ENCODE results near the gene YARS2. TPM values are rescaled to one million over a fixed set of nuclear protein-coding genes. Genes with fewer than 3 reads are reported as not detected.

The YARS2 gene
- polyA plus RNA-seq, 2 of the 4 experiments (the other 2 are of a cell fraction), result 23.3 to 43.2 TPM

DNA sequence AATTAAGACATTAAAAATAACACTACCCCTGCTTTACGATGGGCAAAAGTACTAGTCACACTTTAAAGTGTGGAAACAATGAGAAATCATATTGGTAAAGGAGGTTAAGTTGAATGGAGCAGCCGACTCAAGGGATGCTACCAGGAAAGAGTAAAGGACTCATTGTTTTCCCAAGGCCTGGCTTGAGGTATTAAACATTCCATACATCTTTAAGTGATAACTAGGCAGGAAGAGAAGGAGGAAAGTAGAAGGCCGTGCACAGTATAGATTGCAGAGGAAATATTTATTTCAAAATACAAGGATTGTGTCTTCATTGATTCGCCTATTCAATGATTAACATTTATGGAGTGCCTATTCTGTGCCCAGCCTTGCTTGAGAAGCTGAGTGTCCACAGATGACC, 20.6 kb upstream of the YARS2 start:
- WGBS (ENCODE audit: missing lambda C conversion rate), result 33% methylated on average over 4 of the region's 4 CpGs

DNA sequence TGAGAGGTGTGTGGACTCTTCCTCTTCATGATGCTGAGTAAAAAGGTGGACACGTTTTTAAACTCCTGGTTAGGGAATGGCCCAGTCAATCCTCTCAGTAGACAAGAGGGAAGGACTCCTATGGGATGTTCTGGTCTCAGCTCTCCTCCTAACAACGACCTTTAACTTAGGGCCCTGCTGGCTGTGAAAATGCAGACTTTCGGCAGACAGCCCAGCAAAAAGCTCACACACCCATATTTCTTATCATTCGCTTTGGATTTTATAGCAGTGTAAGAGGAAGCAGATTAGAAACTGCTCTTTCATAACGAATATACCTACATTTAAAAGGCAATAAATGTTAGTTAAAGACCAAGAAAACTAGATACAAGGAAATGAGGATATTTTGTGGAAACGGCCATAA, 18.0 kb upstream of the YARS2 start:
- POLR2A ChIA-PET, result no interaction called here
- no peak for DNase-seq (ENCODE audit: low read depth in 1 of 2, low spot score in 1 of 2)
- no peak for FAIRE-seq
- H3K27ac ChIP-seq, result no peak overlapping the region
- CTCF ChIA-PET, result interaction anchor here (0.6 to 1.8 kb wide), 5 partner anchors 15 to 200 kb away, joined by 3 to 7 read pairs (median 3); partner anchors contain the start of gene YARS2
- ATAC-seq, result no peak
- no peak overlapping the region for H3K4me2 ChIP-seq
- 25% methylated on average over 6 of the region's 6 CpGs for WGBS (ENCODE audit: missing lambda C conversion rate)
- no peak overlapping the region for H3K4me3 ChIP-seq
- no peaks in the 10 kb centered on the region for H3K9me3 ChIP-seq
- TF ChIP-seq HEYL (CRISPR knock-in tag; IDR thresholded peaks at IDR 0.05) (no peak), CHD4 (IDR thresholded peaks at IDR 0.05; ENCODE audit: borderline replicate concordance) (no peak), CBX8 (IDR thresholded peaks at IDR 0.05) (no peak), ESRRA (IDR thresholded peaks at IDR 0.05; ENCODE audit: borderline replicate concordance, low read length) (no peak), MAZ (IDR thresholded peaks at IDR 0.05; ENCODE audit: borderline replicate concordance, low read depth, low read length) (no peak), RCOR1 (IDR thresholded peaks at IDR 0.05; ENCODE audit: low read depth, low read length) (no peak), JUN (IDR thresholded peaks at IDR 0.05) (no peak), TFCP2L1 (CRISPR knock-in tag; IDR thresholded peaks at IDR 0.05) (no peak), ZNF302 (CRISPR knock-in tag; IDR thresholded peaks at IDR 0.05) (no peak), EHMT2 (IDR thresholded peaks at IDR 0.05; ENCODE audit: low read depth) (no peak), EP300 (IDR thresholded peaks at IDR 0.05) (no peak), NR3C1 (IDR thresholded peaks at IDR 0.05) (no peak), HDAC2 (IDR thresholded peaks at IDR 0.05) (no peak), FOXS1 (CRISPR knock-in tag; IDR thresholded peaks at IDR 0.05) (no peak), FOSL2 (IDR thresholded peaks at IDR 0.05) (no peak), FOSL2 (CRISPR knock-in tag; IDR thresholded peaks at IDR 0.05) (no peak)
- TF ChIP-seq, protein P1, sequence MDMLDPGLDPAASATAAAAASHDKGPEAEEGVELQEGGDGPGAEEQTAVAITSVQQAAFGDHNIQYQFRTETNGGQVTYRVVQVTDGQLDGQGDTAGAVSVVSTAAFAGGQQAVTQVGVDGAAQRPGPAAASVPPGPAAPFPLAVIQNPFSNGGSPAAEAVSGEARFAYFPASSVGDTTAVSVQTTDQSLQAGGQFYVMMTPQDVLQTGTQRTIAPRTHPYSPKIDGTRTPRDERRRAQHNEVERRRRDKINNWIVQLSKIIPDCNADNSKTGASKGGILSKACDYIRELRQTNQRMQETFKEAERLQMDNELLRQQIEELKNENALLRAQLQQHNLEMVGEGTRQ (IDR thresholded peaks at IDR 0.05), result no peak
- TF ChIP-seq, protein P2, sequence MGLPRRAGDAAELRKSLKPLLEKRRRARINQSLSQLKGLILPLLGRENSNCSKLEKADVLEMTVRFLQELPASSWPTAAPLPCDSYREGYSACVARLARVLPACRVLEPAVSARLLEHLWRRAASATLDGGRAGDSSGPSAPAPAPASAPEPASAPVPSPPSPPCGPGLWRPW (IDR thresholded peaks at IDR 0.05), result no peak
- H3K4me1 ChIP-seq, result no peaks in the 10 kb centered on the region

More for the DNA sequence above, 20.6 kb upstream of the YARS2 start:
- H3K4me2 ChIP-seq, result no peak overlapping the region
- FAIRE-seq (no peak), ATAC-seq (no peak), DNase-seq (ENCODE audit: low read depth in 1 of 2, low spot score in 1 of 2) (no peak)
- POLR2A ChIA-PET, result no interaction called here
- H3K4me1 ChIP-seq, result no peaks in the 10 kb centered on the region
- H3K27ac ChIP-seq, result no peak overlapping the region
- no peak overlapping the region for H3K4me3 ChIP-seq
- H3K9me3 ChIP-seq, result no peaks in the 10 kb centered on the region
- CTCF ChIA-PET, result interaction anchor here (1.4 kb wide), 1 partner anchor 20 kb away, joined by 4 read pairs; the partner anchor contains the start of gene YARS2
- no peak for TF ChIP-seq RAD21 (conservative IDR thresholded peaks at IDR 0.05 in 1 of 2, IDR thresholded peaks at IDR 0.05 in 1 of 2)
- no peak for TF ChIP-seq HOXB5 (CRISPR knock-in tag; IDR thresholded peaks at IDR 0.05)
- no peak for TF ChIP-seq EP300 (IDR thresholded peaks at IDR 0.05)
- no peak for TF ChIP-seq ZSCAN20 (CRISPR knock-in tag; IDR thresholded peaks at IDR 0.05)
- no peak for TF ChIP-seq MAZ (IDR thresholded peaks at IDR 0.05; ENCODE audit: borderline replicate concordance, low read depth, low read length)
- no peak for TF ChIP-seq CBX8 (IDR thresholded peaks at IDR 0.05)
- TF ChIP-seq, protein P3, sequence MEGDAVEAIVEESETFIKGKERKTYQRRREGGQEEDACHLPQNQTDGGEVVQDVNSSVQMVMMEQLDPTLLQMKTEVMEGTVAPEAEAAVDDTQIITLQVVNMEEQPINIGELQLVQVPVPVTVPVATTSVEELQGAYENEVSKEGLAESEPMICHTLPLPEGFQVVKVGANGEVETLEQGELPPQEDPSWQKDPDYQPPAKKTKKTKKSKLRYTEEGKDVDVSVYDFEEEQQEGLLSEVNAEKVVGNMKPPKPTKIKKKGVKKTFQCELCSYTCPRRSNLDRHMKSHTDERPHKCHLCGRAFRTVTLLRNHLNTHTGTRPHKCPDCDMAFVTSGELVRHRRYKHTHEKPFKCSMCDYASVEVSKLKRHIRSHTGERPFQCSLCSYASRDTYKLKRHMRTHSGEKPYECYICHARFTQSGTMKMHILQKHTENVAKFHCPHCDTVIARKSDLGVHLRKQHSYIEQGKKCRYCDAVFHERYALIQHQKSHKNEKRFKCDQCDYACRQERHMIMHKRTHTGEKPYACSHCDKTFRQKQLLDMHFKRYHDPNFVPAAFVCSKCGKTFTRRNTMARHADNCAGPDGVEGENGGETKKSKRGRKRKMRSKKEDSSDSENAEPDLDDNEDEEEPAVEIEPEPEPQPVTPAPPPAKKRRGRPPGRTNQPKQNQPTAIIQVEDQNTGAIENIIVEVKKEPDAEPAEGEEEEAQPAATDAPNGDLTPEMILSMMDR (IDR thresholded peaks at IDR 0.05), result no peak
- TF ChIP-seq NR3C1 (IDR thresholded peaks at IDR 0.05), result no peak
- TF ChIP-seq NPAS2 (CRISPR knock-in tag; IDR thresholded peaks at IDR 0.05; ENCODE audit: borderline replicate concordance), result no peak
- TF ChIP-seq SMC3 (IDR thresholded peaks at IDR 0.05), result no peak
- TF ChIP-seq, protein P4, sequence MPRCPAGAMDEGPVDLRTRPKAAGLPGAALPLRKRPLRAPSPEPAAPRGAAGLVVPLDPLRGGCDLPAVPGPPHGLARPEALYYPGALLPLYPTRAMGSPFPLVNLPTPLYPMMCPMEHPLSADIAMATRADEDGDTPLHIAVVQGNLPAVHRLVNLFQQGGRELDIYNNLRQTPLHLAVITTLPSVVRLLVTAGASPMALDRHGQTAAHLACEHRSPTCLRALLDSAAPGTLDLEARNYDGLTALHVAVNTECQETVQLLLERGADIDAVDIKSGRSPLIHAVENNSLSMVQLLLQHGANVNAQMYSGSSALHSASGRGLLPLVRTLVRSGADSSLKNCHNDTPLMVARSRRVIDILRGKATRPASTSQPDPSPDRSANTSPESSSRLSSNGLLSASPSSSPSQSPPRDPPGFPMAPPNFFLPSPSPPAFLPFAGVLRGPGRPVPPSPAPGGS (IDR thresholded peaks at IDR 0.05), result no peak
- TF ChIP-seq HOXA7 (CRISPR knock-in tag; IDR thresholded peaks at IDR 0.05), result no peak

Measured in A549 (cell line).